ENCODE data around the gene ZNF280D. TPM values are rescaled to one million over a fixed set of nuclear protein-coding genes. Genes with fewer than 3 reads are reported as not detected.

ZNF280D gene
- total RNA-seq, 1 donor from 2014 or later = 96.6 TPM

DNA sequence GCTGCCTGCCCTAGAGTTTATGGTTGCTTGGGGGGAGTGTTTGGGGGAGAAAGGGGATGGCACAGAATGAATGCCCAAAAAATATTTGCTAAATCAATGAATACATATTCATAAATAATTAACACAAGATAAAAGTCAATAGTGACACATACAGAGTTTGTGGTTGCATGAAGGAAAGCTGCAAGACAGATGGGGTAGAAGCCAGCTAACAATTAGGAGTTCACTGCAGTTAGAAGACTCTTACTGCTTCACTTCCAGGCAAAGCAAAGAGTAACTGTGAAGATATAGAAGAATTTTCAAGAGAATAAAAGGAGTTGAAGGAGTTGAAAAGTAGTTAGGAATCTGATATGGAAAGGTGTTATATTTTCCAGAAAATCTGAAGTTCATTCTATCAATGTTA lies 72.4 kb downstream of the ZNF280D start:
- intact Hi-C loops (cut with DNase I) = no loop called here
- no peak for ATAC-seq
- DNase-seq (ENCODE audit: low spot score) = no peak

DNA sequence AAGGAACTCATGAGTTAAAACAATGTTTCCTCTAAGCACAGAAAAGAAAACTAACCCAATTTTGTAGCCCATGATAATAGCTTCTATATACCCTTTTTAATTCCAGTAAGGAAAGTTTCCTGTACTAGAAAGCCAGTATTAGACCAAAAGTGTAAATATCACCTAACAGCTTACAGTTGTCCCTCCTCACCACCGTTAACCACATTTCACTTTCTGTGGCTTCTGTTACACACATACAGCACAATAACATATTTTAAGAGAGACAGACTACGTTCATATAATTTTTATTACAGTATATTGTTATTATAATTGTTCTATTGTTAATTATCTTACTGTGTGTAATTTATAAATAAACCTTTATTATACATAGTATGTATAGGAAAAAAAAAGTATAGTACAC lies 74.1 kb downstream of the ZNF280D start:
- ATAC-seq = no peak
- intact Hi-C loops (cut with DNase I) = no loop called here
- DNase-seq (ENCODE audit: low spot score) = no peak

DNA sequence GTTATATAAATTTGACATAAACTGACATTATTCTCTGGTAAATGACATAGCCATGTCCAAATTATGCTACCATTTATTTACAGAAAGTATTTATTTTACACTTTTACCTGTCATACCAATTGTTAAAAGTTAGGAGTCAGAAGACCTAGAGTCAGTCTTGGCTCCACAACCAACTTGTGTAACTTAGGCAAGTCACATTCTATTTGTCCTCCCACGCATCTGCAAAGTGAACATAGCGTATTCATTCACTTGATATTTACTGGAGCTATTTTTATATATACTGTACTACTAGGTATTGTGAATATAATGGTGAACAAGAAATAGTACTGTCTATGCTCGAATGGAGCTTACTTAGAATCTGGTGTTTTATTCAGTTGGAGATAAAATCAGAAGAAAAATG lies 78.7 kb downstream of the ZNF280D start:
- no peak for ATAC-seq
- intact Hi-C loops (cut with DNase I) = no loop called here
- no peak for DNase-seq (ENCODE audit: low spot score)

- no peak for DNase-seq (ENCODE audit: low spot score)
- intact Hi-C loops (cut with DNase I) = no loop called here
Measured at GRCh38 chr15:56654216-56654615, 79.1 kb downstream of the ZNF280D start.

GRCh38 chr15:56653787-56654186 lies 79.5 kb downstream of the ZNF280D start:
- DNase-seq (ENCODE audit: low spot score) (no peak), ATAC-seq (peak; percentile 80)
- intact Hi-C loops (cut with DNase I) = no loop called here

More at GRCh38 chr15:56654216-56654615, 79.1 kb downstream of the ZNF280D start:
- no peak for ATAC-seq

GRCh38 chr15:56653107-56653506 lies 80.2 kb downstream of the ZNF280D start:
- DNase-seq (ENCODE audit: low spot score) (no peak), ATAC-seq (peak; percentile 60)
- intact Hi-C loops (cut with DNase I) = no loop called here

DNA sequence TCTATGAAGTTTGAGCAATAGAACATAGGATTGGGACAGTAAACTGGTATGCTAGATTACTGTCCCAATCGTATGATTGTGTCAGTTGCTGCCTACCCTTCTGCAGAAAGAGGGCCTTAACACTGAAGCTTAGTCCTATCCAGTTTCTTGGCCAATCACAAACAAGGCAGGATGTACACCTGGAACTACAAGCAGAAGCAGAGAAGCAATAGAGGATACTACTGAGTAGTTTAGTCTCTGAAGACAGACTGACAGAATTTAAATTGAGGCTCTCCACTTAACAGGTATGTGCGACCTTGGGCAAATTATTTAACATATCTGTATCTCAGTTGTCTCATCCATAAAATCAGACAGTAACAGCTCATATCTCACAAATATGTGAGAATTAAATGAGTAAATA lies 85.0 kb downstream of the ZNF280D start:
- ATAC-seq (no peak), DNase-seq (ENCODE audit: low spot score) (no peak)
- intact Hi-C loops (cut with DNase I) = no loop called here

DNA sequence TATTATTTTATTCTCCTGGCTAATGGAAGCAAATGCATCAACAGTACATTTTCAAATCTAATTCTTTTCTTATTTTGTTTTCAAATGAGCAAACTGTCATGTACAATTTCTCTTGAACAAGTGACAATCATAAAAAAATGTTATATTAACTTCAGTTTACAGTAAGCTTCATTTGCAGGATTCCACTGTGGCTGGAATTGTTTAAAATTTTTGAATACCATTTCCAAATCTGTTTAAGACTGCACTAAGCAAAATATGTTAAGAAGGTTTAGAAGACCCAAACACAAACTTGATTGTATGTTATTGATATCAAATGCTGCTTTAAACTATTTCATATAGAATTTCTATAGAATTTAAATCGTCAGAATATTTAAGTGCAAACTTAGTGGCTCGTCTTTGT lies 92.8 kb downstream of the ZNF280D start:
- intact Hi-C loops (cut with DNase I) = no loop called here
- DNase-seq (ENCODE audit: low spot score) = no peak
- no peak for ATAC-seq

- no peak for ATAC-seq
- no peak for DNase-seq (ENCODE audit: low spot score)
- intact Hi-C loops (cut with DNase I) = no loop called here
Measured at GRCh38 chr15:56640127-56640526, 93.2 kb downstream of the ZNF280D start.

DNA sequence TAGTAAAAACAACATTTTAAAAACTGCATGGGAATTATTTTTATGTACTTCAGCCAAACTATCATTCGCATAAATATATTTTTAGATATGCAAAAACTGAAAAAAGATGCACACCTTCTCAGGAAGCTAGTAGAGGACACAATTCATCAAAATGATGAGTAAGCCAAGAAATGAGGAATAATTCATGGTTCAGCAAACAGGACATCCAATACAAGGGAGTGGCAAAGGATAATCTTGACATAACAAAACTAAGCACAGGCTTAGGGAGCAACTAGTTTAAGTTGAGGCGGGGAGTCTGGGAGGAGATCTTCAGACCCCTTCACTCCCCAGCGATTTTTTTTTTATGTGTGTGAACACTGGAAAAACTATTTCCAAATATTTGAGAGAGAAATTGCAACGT lies 93.7 kb downstream of the ZNF280D start:
- ATAC-seq (no peak), DNase-seq (ENCODE audit: low spot score) (no peak)
- intact Hi-C loops (cut with DNase I) = loop anchor here (5.0 to 10.0 kb wide), 2 partner anchors 85 to 338 kb away; no protein-coding TSS in a partner anchor

DNA sequence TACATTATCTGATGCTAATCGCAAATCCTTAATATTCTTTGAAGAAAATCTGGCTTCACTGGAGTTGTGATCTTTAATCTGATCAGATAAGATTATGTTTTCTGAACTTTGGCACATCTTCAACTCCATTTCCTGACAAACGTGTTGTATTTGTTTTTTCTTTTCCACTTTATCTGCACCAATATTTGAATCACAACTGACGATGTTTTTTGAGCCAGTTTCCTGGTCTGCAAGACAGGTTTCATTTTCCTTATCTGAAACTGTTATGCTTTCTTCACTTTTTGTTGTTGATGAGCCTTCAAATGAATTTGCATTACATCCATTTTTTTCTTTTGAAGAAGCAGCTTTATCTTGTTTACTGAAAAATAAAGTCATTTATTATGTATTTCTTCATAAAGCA lies 101.5 kb downstream of the ZNF280D start:
- intact Hi-C loops (cut with DNase I) = loop anchor here (10.0 kb wide), 1 partner anchor 93 kb away; no protein-coding TSS in a partner anchor
- DNase-seq (ENCODE audit: low spot score) (no peak), ATAC-seq (no peak)

GRCh38 chr15:56628893-56629532 lies 104.3 kb downstream of the ZNF280D start:
- intact Hi-C loops (cut with DNase I) = no loop called here
- no peak for ATAC-seq
- no peak for DNase-seq (ENCODE audit: low spot score)

- intact Hi-C loops (cut with DNase I) = no loop called here
- no peak for DNase-seq (ENCODE audit: low spot score)
Measured at GRCh38 chr15:56619887-56620286, 113.4 kb downstream of the ZNF280D start.

DNA sequence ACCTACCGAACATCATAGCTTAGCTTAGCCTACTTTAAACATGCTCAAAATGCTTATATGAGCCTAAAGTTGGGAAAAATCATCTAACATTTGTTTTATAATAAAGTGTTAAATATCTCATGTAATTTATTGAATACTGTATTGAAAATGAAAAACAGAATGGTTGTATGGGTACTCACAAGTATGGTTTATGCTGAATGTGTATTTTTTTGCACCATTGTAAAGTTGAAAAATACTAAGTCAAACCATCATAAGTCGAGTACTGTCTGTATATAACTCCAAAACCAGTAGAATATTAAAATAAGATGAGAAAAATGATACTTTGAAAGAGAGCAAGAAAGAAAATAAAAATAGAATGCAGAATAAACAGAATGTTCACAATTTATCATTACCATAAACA lies 115.7 kb downstream of the ZNF280D start:
- ATAC-seq (no peak), DNase-seq (ENCODE audit: low spot score) (no peak)
- intact Hi-C loops (cut with DNase I) = no loop called here

More at GRCh38 chr15:56619887-56620286, 113.4 kb downstream of the ZNF280D start:
- no peak for ATAC-seq

- DNase-seq (ENCODE audit: low spot score) (no peak), ATAC-seq (no peak)
- intact Hi-C loops (cut with DNase I) = no loop called here
Measured at GRCh38 chr15:56616551-56616950, 116.8 kb downstream of the ZNF280D start.

DNA sequence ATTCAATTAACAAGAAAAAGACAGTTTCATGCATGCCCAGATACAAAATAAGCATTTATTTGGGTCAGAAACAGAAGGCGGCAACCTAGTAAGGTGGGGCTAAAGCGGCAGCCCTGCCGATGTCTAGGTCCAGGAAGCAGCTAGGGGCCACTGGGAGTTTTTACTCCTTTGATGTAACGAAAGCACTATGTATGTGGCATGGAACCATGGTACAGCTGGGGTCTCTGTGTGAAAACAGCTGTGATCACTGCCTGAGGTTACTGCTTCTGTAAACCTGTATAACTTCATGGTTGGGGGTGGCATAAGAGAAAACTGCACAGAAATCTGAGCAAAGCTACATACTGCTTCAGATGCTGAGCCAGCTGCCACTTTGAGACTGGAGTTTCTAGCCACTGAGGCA lies 119.5 kb downstream of the ZNF280D start:
- no peak for ATAC-seq
- intact Hi-C loops (cut with DNase I) = no loop called here
- no peak for DNase-seq (ENCODE audit: low spot score)

GRCh38 chr15:56608993-56609392 lies 124.3 kb downstream of the ZNF280D start:
- intact Hi-C loops (cut with DNase I) = no loop called here
- no peak for ATAC-seq
- no peak for DNase-seq (ENCODE audit: low spot score)

- ATAC-seq (no peak), DNase-seq (ENCODE audit: low spot score) (no peak)
- intact Hi-C loops (cut with DNase I) = no loop called here
Measured at GRCh38 chr15:56608140-56608778, 125.0 kb downstream of the ZNF280D start.

DNA sequence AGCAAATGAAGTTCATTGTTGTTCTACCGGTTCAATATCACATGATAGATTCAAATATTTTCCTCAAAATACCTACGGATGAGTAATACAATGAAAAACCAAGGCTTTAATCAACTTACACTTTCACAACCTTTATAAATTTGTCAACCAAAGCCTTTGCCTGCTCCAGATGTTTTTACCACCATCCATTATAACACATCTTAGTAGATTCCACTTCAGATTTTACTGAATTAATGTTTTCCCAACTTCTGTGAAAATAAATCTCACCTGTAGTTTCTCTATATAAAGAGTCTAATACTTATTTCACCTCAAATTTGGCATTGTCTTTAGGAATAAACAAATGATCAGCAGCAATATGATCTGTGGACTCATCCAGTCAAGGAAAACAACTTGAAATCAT lies 131.1 kb downstream of the ZNF280D start:
- no peak for ATAC-seq
- intact Hi-C loops (cut with DNase I) = no loop called here
- no peak for DNase-seq (ENCODE audit: low spot score)

- no peak for DNase-seq (ENCODE audit: low spot score)
- no peak for ATAC-seq
- intact Hi-C loops (cut with DNase I) = no loop called here
Measured at GRCh38 chr15:56600380-56600779, 132.9 kb downstream of the ZNF280D start.

- DNase-seq (ENCODE audit: low spot score) (no peak), ATAC-seq (no peak)
- intact Hi-C loops (cut with DNase I) = no loop called here
Measured at GRCh38 chr15:56598991-56599390, 134.3 kb downstream of the ZNF280D start.
